ENCODE results near the gene PROCA1. TPM values are rescaled to one million over a fixed set of nuclear protein-coding genes. Genes with fewer than 3 reads are reported as not detected.

The PROCA1 gene
- total and polyA plus RNA-seq, 2 of the 13 experiments (the other 11 are each of a cell fraction or from before 2014, with no cell fraction given) = 0.73 to 1.5 TPM

- TF ChIP-seq ZNF280B (CRISPR knock-in tag; IDR thresholded peaks at IDR 0.05; ENCODE audit: borderline replicate concordance) = no peak
Observed at GRCh38 chr17:28715217-28715616, 3.5 kb upstream of the PROCA1 start (continued).

GRCh38 chr17:28714281-28714680, 2.6 kb upstream of the PROCA1 start:
- intact Hi-C loops (cut with micrococcal nuclease; ENCODE audit: unreplicated experiment) = no loop called here
- WGBS (ENCODE audit: low lambda C conversion rate) = 43% methylated on average over 3 of the region's 3 CpGs
- no TSS peak for BruUV-seq (replicated peaks)

More at GRCh38 chr17:28714281-28714680, 2.6 kb upstream of the PROCA1 start:
- Histone ChIP-seq H3K4me2 (ENCODE audit: low read depth, low read length) (no peak overlapping the region), H2AFZ (ENCODE audit: low read length) (no peak overlapping the region), H3K27me3 (ENCODE audit: control insufficient read depth in 1 of 2, insufficient read depth in 2 of 2, low read length in 2 of 2) (peaks cover 2 to 3% of the 10 kb centered on the region in 2 experiments; a peak in 2 of 5 replicates), H4K20me1 (ENCODE audit: insufficient read depth, low read length) (no peaks in the 10 kb centered on the region), H3K79me2 (ENCODE audit: insufficient read depth, low read length) (no peaks in the 10 kb centered on the region), H3K4me3 (replicated peaks in 1 of 3; ENCODE audit: insufficient read depth in 1 of 3, low read depth in 2 of 3, low read length in 3 of 3) (no peak overlapping the region), H3K9me3 (ENCODE audit: low read length) (no peaks in the 10 kb centered on the region), H3K9ac (ENCODE audit: insufficient read depth, low read depth, low read length) (no peak overlapping the region), H3K36me3 (replicated peaks in 1 of 2; ENCODE audit: control insufficient read depth in 1 of 2, insufficient read depth in 2 of 2, low read length in 2 of 2) (no peaks in the 10 kb centered on the region), H3K27ac (ENCODE audit: extremely low read length, insufficient read depth, low read length) (no peak overlapping the region), H3K4me1 (ENCODE audit: insufficient read depth, low read length) (peaks cover 54% of the 10 kb centered on the region)
- POLR2A ChIA-PET = interaction anchor here (10.1 kb wide), 1 partner anchor 15 kb away, joined by 145 read pairs; no protein-coding TSS in a partner anchor
- in situ Hi-C loops (cut with HindIII; ENCODE audit: extremely low pct_ligation_motif_present, low pct_unique_long_range_greater_than_20kb) = no loop called here
- ATAC-seq (no peak), DNase-seq (ENCODE audit: low spot score) (no peak), FAIRE-seq (no peak)
- CTCF ChIA-PET (ENCODE audit: low intra/inter-chr PET ratio, low total read pairs) = no interaction called here
- TF ChIP-seq CBX2 (IDR thresholded peaks at IDR 0.05; ENCODE audit: low read depth, low read length) (no peak), CBX2 (CRISPR knock-in tag; IDR thresholded peaks at IDR 0.05; ENCODE audit: low read depth) (no peak), ETV5 (CRISPR knock-in tag; IDR thresholded peaks at IDR 0.05; ENCODE audit: borderline replicate concordance) (peak; percentile 35; the same call in 1 of the 2 replicates), ZNF768 (CRISPR knock-in tag; IDR thresholded peaks at IDR 0.05) (peak; percentile 81), RCOR2 (CRISPR knock-in tag; IDR thresholded peaks at IDR 0.05) (peak; percentile 42; the same call in 1 of the 2 replicates), KDM1A (CRISPR knock-in tag; IDR thresholded peaks at IDR 0.05) (0 out of 2 replicates have a peak, but pooled peaks have one; percentile 37), ZNF770 (CRISPR knock-in tag; IDR thresholded peaks at IDR 0.05) (no peak), ZMYM3 (CRISPR knock-in tag; IDR thresholded peaks at IDR 0.05) (peak; percentile 69), RFX5 (IDR thresholded peaks at IDR 0.05; ENCODE audit: low read depth, low read length) (no peak), SMC3 (IDR thresholded peaks at IDR 0.05; ENCODE audit: low read length) (0 out of 2 replicates have a peak, but pooled peaks have one; percentile 10), CTCF (CRISPR knock-in tag; IDR thresholded peaks at IDR 0.05) (peak; percentile 62), STAG1 (CRISPR knock-in tag; IDR thresholded peaks at IDR 0.05) (peak; percentile 42; the same call in 1 of the 2 replicates)

Measured in HepG2 (cell line).